Measurements from ENCODE around the gene CASP7.
A peak's percentile ranks its signal among the peaks of the same experiment; 100 is the strongest.

Gene CASP7

GRCh38 chr10:113709221-113709838, 29.6 kb downstream of the CASP7 start:
- no peak overlapping the region for H3K4me3 ChIP-seq (replicated peaks; ENCODE audit: low read depth, low read length)
- TF ChIP-seq CTCF (IDR thresholded peaks at IDR 0.05; ENCODE audit: low read depth, low read length, missing control alignments), result no peak

GRCh38 chr10:113711142-113711541, 31.4 kb downstream of the CASP7 start:
- DNase-seq (ENCODE audit: extremely low read depth, low read depth), result no peak
- TF ChIP-seq CTCF (IDR thresholded peaks at IDR 0.05; ENCODE audit: low read depth, low read length, missing control alignments), result no peak
- no peak overlapping the region for H3K4me3 ChIP-seq (replicated peaks; ENCODE audit: low read depth, low read length)

More at GRCh38 chr10:113709221-113709838, 29.6 kb downstream of the CASP7 start:
- peak; percentile 31 for DNase-seq (ENCODE audit: extremely low read depth, low read depth)

- DNase-seq (ENCODE audit: extremely low read depth, low read depth), result no peak
- no peak for TF ChIP-seq CTCF (IDR thresholded peaks at IDR 0.05; ENCODE audit: low read depth, low read length, missing control alignments)
- no peak overlapping the region for H3K4me3 ChIP-seq (replicated peaks; ENCODE audit: low read depth, low read length)
These were observed 32.3 kb downstream of the CASP7 start for GRCh38 chr10:113712024-113712423.

- no peak for TF ChIP-seq CTCF (IDR thresholded peaks at IDR 0.05; ENCODE audit: low read depth, low read length, missing control alignments)
- no peak overlapping the region for H3K4me3 ChIP-seq (replicated peaks; ENCODE audit: low read depth, low read length)
- no peak for DNase-seq (ENCODE audit: extremely low read depth, low read depth)
These were observed 33.3 kb downstream of the CASP7 start for GRCh38 chr10:113712755-113713639.

- no peak for TF ChIP-seq CTCF (IDR thresholded peaks at IDR 0.05; ENCODE audit: low read depth, low read length, missing control alignments)
- no peak overlapping the region for H3K4me3 ChIP-seq (replicated peaks; ENCODE audit: low read depth, low read length)
- DNase-seq (ENCODE audit: extremely low read depth, low read depth), result no peak
These were observed 33.9 kb downstream of the CASP7 start for GRCh38 chr10:113713640-113713982.

- TF ChIP-seq CTCF (IDR thresholded peaks at IDR 0.05; ENCODE audit: low read depth, low read length, missing control alignments), result no peak
These were observed 36.6 kb downstream of the CASP7 start for GRCh38 chr10:113716109-113716910.

More at GRCh38 chr10:113716109-113716910, 36.6 kb downstream of the CASP7 start:
- no peak for DNase-seq (ENCODE audit: extremely low read depth, low read depth)
- no peak overlapping the region for H3K4me3 ChIP-seq (replicated peaks; ENCODE audit: low read depth, low read length)
